Measurements from ENCODE around the gene KIF13A. TPM values are rescaled to one million over a fixed set of nuclear protein-coding genes. Genes with fewer than 3 reads are reported as not detected.

KIF13A gene
- total RNA-seq, 2 experiments from 2014 or later = 0.91 to 1.4 TPM

DNA sequence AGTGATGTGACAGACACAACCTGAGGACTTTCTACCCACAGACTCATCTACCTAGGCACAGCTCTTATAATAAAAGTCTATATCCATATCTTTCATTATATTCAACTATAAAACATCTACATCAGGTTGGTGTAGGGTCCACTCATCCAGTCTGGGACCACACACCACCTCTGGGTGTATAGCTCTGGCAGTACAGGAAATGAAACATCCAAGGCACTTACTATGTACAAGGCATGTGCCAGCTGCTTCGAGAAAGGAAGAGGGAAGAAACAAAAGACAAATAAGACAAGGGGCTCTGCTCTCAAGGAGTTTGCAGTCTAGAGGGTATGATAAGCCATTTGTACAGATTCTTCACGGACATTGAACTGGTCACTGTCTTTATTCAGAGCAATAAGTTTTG, 18.6 kb downstream of the KIF13A start:
- Mint-ChIP-seq H3K4me1 (ENCODE audit: low read depth) (no peaks in the 10 kb centered on the region), H3K9me3 (no peaks in the 10 kb centered on the region), H3K27ac (no peak overlapping the region), H3K4me3 (no peak overlapping the region), H3K27me3 (peaks cover 25% of the 10 kb centered on the region), H3K36me3 (ENCODE audit: low read depth) (no peaks in the 10 kb centered on the region)
- ChIA-PET CTCF (no interaction called here), POLR2A (no interaction called here)
- Histone ChIP-seq H3K4me1 (ENCODE audit: insufficient read depth, low read length) (no peaks in the 10 kb centered on the region), H3K36me3 (ENCODE audit: insufficient read depth, low read length) (no peaks in the 10 kb centered on the region), H3K4me3 (ENCODE audit: low read length) (no peak overlapping the region), H3K9me3 (ENCODE audit: control insufficient read depth in 1 of 2, insufficient read depth in 1 of 2, low read length in 2 of 2) (no peaks in the 10 kb centered on the region), H3K27ac (ENCODE audit: low read depth in 1 of 2, low read length in 2 of 2) (no peak overlapping the region), H3K27me3 (ENCODE audit: control insufficient read depth in 1 of 2, insufficient read depth in 2 of 2, low read length in 2 of 2) (no peaks in the 10 kb centered on the region)
- intact Hi-C loops (cut with DNase I, micrococcal nuclease) = no loop called here
- no peak for DNase-seq
- ATAC-seq (ENCODE audit: poor library complexity) = no peak
- TF ChIP-seq, protein P1, sequence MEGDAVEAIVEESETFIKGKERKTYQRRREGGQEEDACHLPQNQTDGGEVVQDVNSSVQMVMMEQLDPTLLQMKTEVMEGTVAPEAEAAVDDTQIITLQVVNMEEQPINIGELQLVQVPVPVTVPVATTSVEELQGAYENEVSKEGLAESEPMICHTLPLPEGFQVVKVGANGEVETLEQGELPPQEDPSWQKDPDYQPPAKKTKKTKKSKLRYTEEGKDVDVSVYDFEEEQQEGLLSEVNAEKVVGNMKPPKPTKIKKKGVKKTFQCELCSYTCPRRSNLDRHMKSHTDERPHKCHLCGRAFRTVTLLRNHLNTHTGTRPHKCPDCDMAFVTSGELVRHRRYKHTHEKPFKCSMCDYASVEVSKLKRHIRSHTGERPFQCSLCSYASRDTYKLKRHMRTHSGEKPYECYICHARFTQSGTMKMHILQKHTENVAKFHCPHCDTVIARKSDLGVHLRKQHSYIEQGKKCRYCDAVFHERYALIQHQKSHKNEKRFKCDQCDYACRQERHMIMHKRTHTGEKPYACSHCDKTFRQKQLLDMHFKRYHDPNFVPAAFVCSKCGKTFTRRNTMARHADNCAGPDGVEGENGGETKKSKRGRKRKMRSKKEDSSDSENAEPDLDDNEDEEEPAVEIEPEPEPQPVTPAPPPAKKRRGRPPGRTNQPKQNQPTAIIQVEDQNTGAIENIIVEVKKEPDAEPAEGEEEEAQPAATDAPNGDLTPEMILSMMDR (IDR thresholded peaks at IDR 0.05) = no peak

DNA sequence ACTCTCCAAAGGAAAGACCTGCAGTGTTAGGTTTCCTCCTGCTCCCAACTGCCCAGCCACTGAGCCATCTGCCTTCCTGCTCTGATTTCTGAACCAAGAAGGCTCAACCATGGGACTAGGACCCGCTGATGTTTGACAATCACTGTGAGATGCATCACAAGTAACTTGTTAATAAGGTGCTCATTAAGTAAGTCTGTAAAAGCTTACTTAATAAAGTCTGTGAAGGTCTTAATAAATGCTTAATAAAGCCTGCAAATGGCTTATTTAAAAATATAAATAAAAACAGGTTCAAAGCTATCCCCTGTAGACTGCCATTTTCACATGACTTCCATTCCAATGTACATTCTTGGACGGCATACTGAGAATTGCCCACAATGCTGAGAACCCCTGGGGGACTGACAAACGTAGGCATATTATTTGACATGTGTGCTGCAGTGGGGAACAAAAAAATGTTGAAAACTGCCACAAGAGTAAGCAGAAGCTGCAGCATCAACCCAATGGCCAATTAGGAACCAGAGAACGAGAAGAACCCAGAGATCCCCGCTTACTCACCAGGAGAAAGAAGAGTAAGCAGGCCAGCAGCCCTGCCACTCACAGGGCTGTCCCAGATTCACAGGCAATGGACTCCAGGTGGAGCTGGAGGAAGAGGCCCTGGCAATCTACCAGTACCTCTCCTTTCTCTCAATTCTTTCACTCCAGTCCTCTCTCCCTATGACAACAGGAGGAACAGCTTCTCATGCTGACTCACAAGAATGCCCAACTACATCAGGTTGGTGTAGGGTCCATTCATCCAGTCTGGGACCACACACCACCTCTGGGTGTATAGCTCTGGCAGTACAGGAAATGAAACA, 19.5 kb downstream of the KIF13A start:
- Histone ChIP-seq H3K27ac (ENCODE audit: low read depth in 1 of 2, low read length in 2 of 2) (no peak overlapping the region), H3K36me3 (ENCODE audit: insufficient read depth, low read length) (no peaks in the 10 kb centered on the region), H3K27me3 (ENCODE audit: control insufficient read depth in 1 of 2, insufficient read depth in 2 of 2, low read length in 2 of 2) (no peaks in the 10 kb centered on the region), H3K4me3 (ENCODE audit: low read length) (no peak overlapping the region), H3K9me3 (ENCODE audit: control insufficient read depth in 1 of 2, insufficient read depth in 1 of 2, low read length in 2 of 2) (peaks cover 0 to 4% of the 10 kb centered on the region in 2 experiments), H3K4me1 (ENCODE audit: insufficient read depth, low read length) (no peaks in the 10 kb centered on the region)
- H3K9me3 Mint-ChIP-seq = no peaks in the 10 kb centered on the region
- no peak for ATAC-seq (ENCODE audit: poor library complexity)
- H3K36me3 Mint-ChIP-seq (ENCODE audit: low read depth) = no peaks in the 10 kb centered on the region
- H3K4me3 Mint-ChIP-seq = no peak overlapping the region
- intact Hi-C loops (cut with DNase I, micrococcal nuclease) = no loop called here
- H3K27me3 Mint-ChIP-seq = peaks cover 17% of the 10 kb centered on the region
- TF ChIP-seq, protein P1 (IDR thresholded peaks at IDR 0.05) = no peak
- DNase-seq = no peak
- ChIA-PET POLR2A (no interaction called here), CTCF (no interaction called here)
- no peaks in the 10 kb centered on the region for H3K4me1 Mint-ChIP-seq (ENCODE audit: low read depth)
- no peak overlapping the region for H3K27ac Mint-ChIP-seq

DNA sequence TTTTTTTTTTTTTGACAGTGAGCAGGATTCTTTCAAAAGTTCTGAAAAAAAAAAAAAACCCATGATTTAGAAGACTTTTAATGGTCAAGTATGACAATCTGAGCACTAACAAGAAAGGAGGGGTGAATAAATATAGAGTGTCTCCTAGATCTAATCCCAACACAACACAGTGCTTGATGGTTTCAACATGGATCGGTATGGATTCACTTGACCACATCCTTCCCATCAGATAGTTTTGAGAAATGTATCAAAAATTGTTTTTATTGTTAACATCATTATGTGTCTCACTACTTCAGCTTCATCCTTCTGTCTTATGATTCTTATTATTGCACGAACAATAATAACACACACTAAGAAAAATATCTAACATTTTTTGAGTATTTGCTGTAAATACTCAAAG, 21.0 kb downstream of the KIF13A start:
- no peaks in the 10 kb centered on the region for H3K4me1 ChIP-seq (ENCODE audit: insufficient read depth, low read length)
- H3K9me3 Mint-ChIP-seq = no peaks in the 10 kb centered on the region
- no peak overlapping the region for H3K27ac ChIP-seq (ENCODE audit: low read depth in 1 of 2, low read length in 2 of 2)
- H3K27me3 Mint-ChIP-seq = peaks cover 17% of the 10 kb centered on the region
- TF ChIP-seq, protein P1 (IDR thresholded peaks at IDR 0.05) = no peak
- no peaks in the 10 kb centered on the region for H3K36me3 Mint-ChIP-seq (ENCODE audit: low read depth)
- H3K27ac Mint-ChIP-seq = no peak overlapping the region
- H3K4me1 Mint-ChIP-seq (ENCODE audit: low read depth) = no peaks in the 10 kb centered on the region
- no peak overlapping the region for H3K4me3 Mint-ChIP-seq
- no peaks in the 10 kb centered on the region for H3K27me3 ChIP-seq (ENCODE audit: control insufficient read depth in 1 of 2, insufficient read depth in 2 of 2, low read length in 2 of 2)
- DNase-seq (no peak), ATAC-seq (ENCODE audit: poor library complexity) (no peak)
- ChIA-PET CTCF (interaction anchor here (1.1 kb wide), 1 partner anchor 9 kb away, joined by 3 read pairs; no protein-coding TSS in a partner anchor), POLR2A (no interaction called here)
- H3K9me3 ChIP-seq (ENCODE audit: control insufficient read depth in 1 of 2, insufficient read depth in 1 of 2, low read length in 2 of 2) = peaks cover 0 to 4% of the 10 kb centered on the region in 2 experiments
- H3K4me3 ChIP-seq (ENCODE audit: low read length) = no peak overlapping the region
- intact Hi-C loops (cut with DNase I, micrococcal nuclease) = no loop called here
- H3K36me3 ChIP-seq (ENCODE audit: insufficient read depth, low read length) = no peaks in the 10 kb centered on the region

Data from CD4-positive, alpha-beta T cell (primary cell).